Islet precursor cell (in vitro differentiated cells): ENCODE measurements around the gene MAP4K1.

Source experiments
- DNase-seq: peaks from one replicate; pipeline ENCODE4 v3.0.0-alpha.2; 2018

Gene MAP4K1

GRCh38 chr19:38542040-38542439, 75.7 kb downstream of the MAP4K1 start:
- DNase-seq, result no peak

- no peak for DNase-seq
Observed at GRCh38 chr19:38539751-38540150, 78.0 kb downstream of the MAP4K1 start.

- DNase-seq, result no peak
Observed at GRCh38 chr19:38538793-38539528, 78.8 kb downstream of the MAP4K1 start.

- DNase-seq, result no peak
Observed at GRCh38 chr19:38538386-38538785, 79.4 kb downstream of the MAP4K1 start.
